GM19455 (cell line): ENCODE measurements around the gene OSBPL8.

Experiments used
- ATAC-seq: cut with Tn5 transposase; IDR thresholded peaks from one replicate; pipeline ENCODE4 v1.9.1; 2021; ENCODE audit not compliant: unreplicated experiment

The OSBPL8 gene

GRCh38 chr12:76317976-76318375 lies 241.6 kb downstream of the OSBPL8 start:
- no peak for ATAC-seq

DNA sequence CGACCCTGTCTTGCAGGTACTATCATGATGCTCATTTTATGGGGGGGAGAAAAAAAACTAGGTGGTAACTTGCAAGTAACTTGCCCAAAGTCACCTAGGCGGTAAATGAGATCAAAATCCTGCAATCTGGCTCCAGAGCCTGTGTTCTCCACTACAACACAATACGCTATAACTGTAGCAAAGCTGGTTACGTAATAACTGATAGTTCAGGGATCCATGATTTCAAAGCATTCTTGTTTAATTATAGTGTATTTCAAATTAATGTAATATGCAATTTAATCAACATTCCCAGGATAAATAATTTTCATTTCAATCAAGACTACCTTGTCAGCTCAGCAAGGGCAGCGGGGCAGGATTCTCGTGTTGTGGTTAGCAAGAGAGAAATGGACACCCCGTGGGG lies 243.1 kb downstream of the OSBPL8 start:
- ATAC-seq, result no peak

- ATAC-seq, result no peak
Observed at GRCh38 chr12:76313299-76313698, 246.3 kb downstream of the OSBPL8 start.

- ATAC-seq, result no peak
Observed at GRCh38 chr12:76312315-76312714, 247.3 kb downstream of the OSBPL8 start.

- ATAC-seq, result no peak
Observed at GRCh38 chr12:76311796-76312195, 247.8 kb downstream of the OSBPL8 start.

DNA sequence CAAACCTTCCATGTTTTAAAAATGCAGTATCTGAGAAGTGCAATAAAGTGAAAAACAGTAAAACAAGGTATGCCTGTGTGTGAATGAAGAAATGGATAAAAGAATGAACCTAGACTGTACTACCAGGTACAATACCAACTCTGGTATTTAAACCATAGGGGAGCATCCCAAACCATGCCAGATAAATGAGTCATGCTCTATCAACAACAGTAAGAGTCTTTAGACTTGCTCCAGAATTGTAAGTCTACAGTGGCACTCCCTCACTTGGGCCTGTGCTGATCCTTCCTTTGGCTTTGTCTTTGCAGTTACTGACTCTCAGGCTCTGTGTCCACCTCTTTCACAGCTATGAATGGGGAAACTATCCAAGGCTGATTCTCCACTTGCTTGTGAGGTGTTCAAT lies 249.5 kb downstream of the OSBPL8 start:
- no peak for ATAC-seq

GRCh38 chr12:76308866-76309265 lies 250.7 kb downstream of the OSBPL8 start:
- ATAC-seq, result no peak

- ATAC-seq, result no peak
Observed at GRCh38 chr12:76307083-76307482, 252.5 kb downstream of the OSBPL8 start.

DNA sequence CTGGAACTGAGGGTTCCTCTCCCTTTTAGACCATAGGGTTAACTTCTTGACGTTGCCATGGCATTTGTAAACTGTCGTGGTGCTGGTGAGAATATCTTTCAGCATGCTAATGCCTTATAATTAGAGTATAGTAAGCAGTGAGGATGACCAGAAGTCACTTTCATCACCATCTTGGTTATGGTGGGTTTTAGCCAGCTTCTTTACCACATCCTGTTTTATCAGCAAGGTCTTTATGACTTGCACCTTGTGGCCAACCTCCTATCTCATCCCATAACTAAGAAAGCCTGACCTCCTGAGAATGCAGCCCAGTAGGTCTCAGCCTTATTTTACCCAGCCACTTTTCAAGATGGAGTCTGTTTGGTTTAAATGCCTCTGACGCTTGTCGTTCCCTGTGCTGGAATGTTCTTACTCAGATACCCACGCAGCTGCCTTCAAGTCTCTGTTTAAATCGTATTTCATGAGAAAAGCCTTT lies 255.5 kb downstream of the OSBPL8 start:
- no peak for ATAC-seq

- ATAC-seq, result no peak
Observed at GRCh38 chr12:76303365-76303764, 256.2 kb downstream of the OSBPL8 start.
